H9 (cell line): ENCODE results near the gene PAOX. TPM values are rescaled to one million over a fixed set of nuclear protein-coding genes. Genes with fewer than 3 reads are reported as not detected.
A peak's percentile ranks its signal among the peaks of the same experiment; 100 is the strongest.

ENCODE experiments used
- DNase-seq: peaks from one replicate; pipeline ENCODE4 v3.0.0-alpha.2; 2017
- H2AFZ ChIP-seq: one replicate; pipeline ENCODE4 v1.6.1; 2013; ENCODE audit warnings: mild to moderate bottlenecking, low read length, control low read depth, moderate library complexity
- H2AK5ac ChIP-seq: 2 replicates; pipeline ENCODE4 v1.6.1; 2013; ENCODE audit warnings: low read length, control low read depth, mixed read lengths; ENCODE audit not compliant: insufficient read length
- H2BK120ac ChIP-seq: one replicate; pipeline ENCODE4 v1.6.1; 2013; ENCODE audit warnings: low read depth, mild to moderate bottlenecking, low read length, control low read depth, inconsistent platforms; ENCODE audit not compliant: poor library complexity, severe bottlenecking
- H2BK12ac ChIP-seq: 2 replicates; pipeline ENCODE4 v1.6.1; 2013; ENCODE audit warnings: low read length, control low read depth, mixed read lengths, low read depth; ENCODE audit not compliant: insufficient read length
- H2BK15ac ChIP-seq: 2 replicates; pipeline ENCODE4 v1.6.1; 2013; ENCODE audit warnings: low read depth, low read length, control low read depth
- H2BK20ac ChIP-seq: one replicate; pipeline ENCODE4 v1.6.1; 2013; ENCODE audit warnings: low read depth, mild to moderate bottlenecking, low read length, control low read depth, inconsistent platforms; ENCODE audit not compliant: poor library complexity, severe bottlenecking
- H2BK5ac ChIP-seq: 2 replicates; pipeline ENCODE4 v1.6.1; 2013; ENCODE audit warnings: low read length, control low read depth, mixed read lengths; ENCODE audit not compliant: insufficient read length
- H3K14ac ChIP-seq: 2 replicates; pipeline ENCODE4 v1.6.1; 2013; ENCODE audit warnings: low read length, control low read depth; ENCODE audit not compliant: insufficient read depth
- H3K18ac ChIP-seq: 2 replicates; pipeline ENCODE4 v1.6.1; 2013; ENCODE audit warnings: low read depth, mild to moderate bottlenecking, mixed read lengths, low read length, control low read depth; ENCODE audit not compliant: insufficient read length
- H3K23ac ChIP-seq: 2 replicates; pipeline ENCODE4 v1.6.1; 2013; ENCODE audit warnings: low read length, control low read depth, mixed read lengths, low read depth; ENCODE audit not compliant: insufficient read length
- H3K23me2 ChIP-seq: 2 replicates; pipeline ENCODE4 v1.6.1; 2013; ENCODE audit warnings: low read depth, mild to moderate bottlenecking, mixed read lengths, low read length, control low read depth; ENCODE audit not compliant: insufficient read length, poor library complexity, severe bottlenecking
- H3K27ac ChIP-seq: 2 replicates; pipeline ENCODE4 v1.5.1; 2013; ENCODE audit warnings: low read length, control low read depth, mixed read lengths, low read depth; ENCODE audit not compliant: insufficient read length
- H3K27me3 ChIP-seq: 2 replicates; pipeline ENCODE4 v1.6.1; 2013; ENCODE audit warnings: low read length, control low read depth, inconsistent platforms; ENCODE audit not compliant: insufficient read depth
- H3K4ac ChIP-seq: 2 replicates; pipeline ENCODE4 v1.6.1; 2013; ENCODE audit warnings: low read depth, mild to moderate bottlenecking, control low read depth, inconsistent platforms, low read length, moderate library complexity
- H3K4me1 ChIP-seq: 2 replicates; pipeline ENCODE4 v1.6.1; 2013; ENCODE audit warnings: low read length, control low read depth, inconsistent platforms; ENCODE audit not compliant: insufficient read depth
- H3K4me2 ChIP-seq: 2 replicates; pipeline ENCODE4 v1.6.1; 2013; ENCODE audit warnings: low read length, control low read depth, mixed read lengths; ENCODE audit not compliant: insufficient read length, insufficient read depth
- H3K56ac ChIP-seq: 2 replicates; pipeline ENCODE4 v1.6.1; 2013; ENCODE audit warnings: low read depth, mild to moderate bottlenecking, mixed read lengths, low read length, control low read depth; ENCODE audit not compliant: insufficient read length
- H3K79me1 ChIP-seq: 2 replicates; pipeline ENCODE4 v1.6.1; 2013; ENCODE audit warnings: low read depth, mild to moderate bottlenecking, moderate library complexity, low read length, control low read depth, inconsistent platforms; ENCODE audit not compliant: insufficient read depth, poor library complexity, severe bottlenecking
- H3K79me2 ChIP-seq: 2 replicates; pipeline ENCODE4 v1.6.1; 2013; ENCODE audit warnings: low read length, control low read depth, inconsistent platforms; ENCODE audit not compliant: insufficient read depth
- H3K9ac ChIP-seq: 2 replicates; pipeline ENCODE4 v1.6.1; 2013; ENCODE audit warnings: low read length, control low read depth, mixed read lengths; ENCODE audit not compliant: insufficient read length; ENCODE audit errors: extremely low read depth
- H3K9me3 ChIP-seq: one replicate; pipeline ENCODE4 v1.6.1; 2013; ENCODE audit warnings: low read depth, low read length, inconsistent platforms; ENCODE audit not compliant: control insufficient read depth
- H3T11ph ChIP-seq: one replicate; pipeline ENCODE4 v1.6.1; 2013; ENCODE audit warnings: mild to moderate bottlenecking, low read length, control low read depth, inconsistent platforms
- H4K20me1 ChIP-seq: one replicate; pipeline ENCODE4 v1.6.1; 2013; ENCODE audit not compliant: control insufficient read depth, insufficient read length, insufficient read depth
- H4K5ac ChIP-seq: 2 replicates; pipeline ENCODE4 v1.6.1; 2013; ENCODE audit warnings: low read depth, mild to moderate bottlenecking, mixed read lengths, low read length, control low read depth; ENCODE audit not compliant: insufficient read length
- H4K8ac ChIP-seq: replicated peaks from 2 replicates; pipeline ENCODE4 v1.6.1; 2013; ENCODE audit warnings: low read length, control low read depth, mixed read lengths, low read depth; ENCODE audit not compliant: insufficient read length
- H4K91ac ChIP-seq: 2 replicates; pipeline ENCODE4 v1.6.1; 2013; ENCODE audit warnings: low read depth, mild to moderate bottlenecking, moderate library complexity, mixed read lengths, low read length, control low read depth; ENCODE audit not compliant: insufficient read length
- H3K27ac Mint-ChIP-seq, 3 experiments: 2 replicates in 2 of 3; 3 replicates in 1 of 3; pipeline ENCODE4 v1.8.0; 2020 to 2021; ENCODE audit warnings: mixed read lengths in 3 of 3, mild to moderate bottlenecking in 1 of 3, moderate library complexity in 1 of 3
- H3K27me3 Mint-ChIP-seq: 2 replicates; pipeline ENCODE4 v1.8.0; 2021; ENCODE audit warnings: low read depth, mild to moderate bottlenecking, moderate library complexity, mixed read lengths
- H3K36me3 Mint-ChIP-seq, 3 experiments: 2 replicates in 2 of 3; 3 replicates in 1 of 3; pipeline ENCODE4 v1.8.0; 2020 to 2021; ENCODE audit warnings: low read depth in 3 of 3, mixed read lengths in 3 of 3; ENCODE audit not compliant: insufficient read depth in 1 of 3
- H3K4me1 Mint-ChIP-seq, 2 experiments: 2 replicates each; pipeline ENCODE4 v1.8.0; 2020; ENCODE audit warnings: mixed read lengths in 2 of 2
- H3K4me3 Mint-ChIP-seq, 2 experiments: 2 replicates in 1 of 2; 3 replicates in 1 of 2; pipeline ENCODE4 v1.8.0; 2020 to 2021; ENCODE audit warnings: mild to moderate bottlenecking in 2 of 2, mixed read lengths in 2 of 2, moderate library complexity in 1 of 2
- H3K9me3 Mint-ChIP-seq, 2 experiments: 2 replicates in 1 of 2; 3 replicates in 1 of 2; pipeline ENCODE4 v1.8.0; 2020; ENCODE audit warnings: mild to moderate bottlenecking in 2 of 2, mixed read lengths in 2 of 2, moderate library complexity in 1 of 2
- CTCF ChIP-seq: fragments of 200-600 bp; sonication (generic); conservative IDR thresholded peaks from 3 replicates; pipeline ENCODE4 v1.8.0; 2021; ENCODE audit warnings: antibody characterized with exemption, mild to moderate bottlenecking
- WGBS: extraction: QIAGEN DNeasy Blood & Tissue Kit; methylation state at CpG from one replicate; pipeline ENCODE4 v1.1.7; 2013; ENCODE audit warnings: missing lambda C conversion rate, low lambda C conversion rate, mixed read lengths; ENCODE audit not compliant: insufficient read length; ENCODE audit errors: extremely low coverage; 5-methylcytosine and 5-hydroxymethylcytosine counted together
- long read RNA-seq: library from polyadenylated mRNA; unstranded; transcript quantifications from one replicate; pipeline ENCODE4 v2.0.0, GENCODE V29; 2020
- total RNA-seq: library from RNA; stranded (reverse); gene quantifications from 2 replicates; pipeline ENCODE4 v1.2.1, GENCODE V29; 2021

PAOX gene
- 5.3 and 5.6 TPM in 2 replicates for total RNA-seq
- long read RNA-seq, partial matches to known transcripts = 1 of 2 reads
- long read RNA-seq, other reads (novel, unspliced or antisense) = 1 of 2 reads

- Histone ChIP-seq H2BK15ac (no peak within 1 kb of the TSS), H3K9me3 (no peaks in the 10 kb centered on the region), H3K79me1 (no peaks in the 10 kb centered on the region), H3K27me3 (peaks cover 18% of the 10 kb centered on the region), H2BK5ac (no peak within 1 kb of the TSS), H4K5ac (no peak within 1 kb of the TSS), H3K18ac (no peak within 1 kb of the TSS), H3K9ac (no peak within 1 kb of the TSS), H4K8ac (no peak within 1 kb of the TSS), H3K27ac (no peak within 1 kb of the TSS), H3K4me2 (peak within 1 kb of the TSS; percentile 62), H3K56ac (no peak within 1 kb of the TSS), H2AK5ac (no peak within 1 kb of the TSS), H2BK12ac (no peak within 1 kb of the TSS), H2BK20ac (no peak within 1 kb of the TSS), H3K23ac (no peak within 1 kb of the TSS), H3K79me2 (no peaks in the 10 kb centered on the region), H4K91ac (no peak within 1 kb of the TSS), H2BK120ac (no peak within 1 kb of the TSS), H3T11ph (no peak within 1 kb of the TSS), H3K4ac (no peak within 1 kb of the TSS), H4K20me1 (no peaks in the 10 kb centered on the region), H3K14ac (no peak within 1 kb of the TSS), H2AFZ (no peak within 1 kb of the TSS), H3K4me1 (no peaks in the 10 kb centered on the region), H3K23me2 (peaks cover 8% of the 10 kb centered on the region)
- Mint-ChIP-seq H3K36me3 (peaks cover 0 to 5% (median 1%) of the 10 kb centered on the region in 3 experiments; a peak in 1 of 7 replicates), H3K4me1 (no peaks in the 10 kb centered on the region), H3K27me3 (peaks cover 52% of the 10 kb centered on the region), H3K9me3 (peaks cover 0 to 3% of the 10 kb centered on the region in 2 experiments; a peak in 2 of 5 replicates), H3K27ac (no peak within 1 kb of the TSS), H3K4me3 (peak within 1 kb of the TSS; percentile 66 to 85)
- DNase-seq = peak; percentile 62
- TF ChIP-seq CTCF = no peak
- WGBS = no CpG with 5 or more reads among the region's 78 CpGs
These were observed at the start of gene PAOX for GRCh38 chr10:133379152-133379800. TSS of gene PAOX (plus strand) at chr10:133379262. CDS start at chr10:133379317, 55 bp downstream.
